Fibroblast of lung (primary cell): ENCODE measurements around the gene ZP1.

Experiments
- CTCF ChIP-seq, 2 donors: IDR thresholded peaks in 1 of 2; conservative IDR thresholded peaks in 1 of 2; 1 replicate in 1 of 2; 2 replicates in 1 of 2; pipeline ENCODE4 v1.5.1; 2011 to 2012; ENCODE audit warnings: low read length in 2 of 2, control low read depth in 1 of 2, inconsistent platforms in 1 of 2, low read depth in 1 of 2, mild to moderate bottlenecking in 1 of 2
- EZH2 ChIP-seq: IDR thresholded peaks from 2 replicates; pipeline ENCODE4 v1.5.1; 2012; ENCODE audit warnings: low read length, control low read depth, mild to moderate bottlenecking; ENCODE audit errors: missing control alignments

GRCh38 chr11:60889869-60890311 lies 22.5 kb downstream of the ZP1 start:
- no peak for TF ChIP-seq EZH2
- no peak for TF ChIP-seq CTCF (conservative IDR thresholded peaks at IDR 0.05 in 1 of 2, IDR thresholded peaks at IDR 0.05 in 1 of 2; ENCODE audit: low read depth in 1 of 2, low read length in 2 of 2)
